Body of pancreas (tissue), 4 donors: ENCODE data around the gene RBMS3. TPM values are rescaled to one million over a fixed set of nuclear protein-coding genes. Genes with fewer than 3 reads are reported as not detected.

Experiments
- ATAC-seq: fragments of 150-250 bp; one replicate; pipeline ENCODE4 v1.9.1; 2016
- DNase-seq, 4 donors: peaks; one replicate each; pipeline ENCODE4 v3.0.0-alpha.2; 2019
- H3K27ac ChIP-seq, 4 donors: fragments of 200-600 bp; sonication (generic); 1 replicate in 3 of 4; 2 replicates in 1 of 4; pipeline versions ENCODE4 v1.5.1 to v1.6.1; 2016 to 2019; ENCODE audit warnings: mild to moderate bottlenecking in 1 of 4, mixed read lengths in 1 of 4, moderate library complexity in 1 of 4
- H3K27me3 ChIP-seq, 2 donors: fragments of 200-600 bp; sonication (generic); one replicate each; pipeline ENCODE4 v1.6.0; 2016; ENCODE audit warnings: mild to moderate bottlenecking in 1 of 2
- H3K36me3 ChIP-seq, 2 donors: fragments of 200-600 bp; sonication (generic); replicated peaks in 1 of 2; 2 replicates each; pipeline ENCODE4 v1.5.1; 2016; ENCODE audit warnings: low read depth in 2 of 2; ENCODE audit not compliant: insufficient read depth in 1 of 2
- H3K4me1 ChIP-seq: fragments of 200-600 bp; sonication (generic); one replicate; pipeline ENCODE4 v1.6.0; 2016
- H3K4me3 ChIP-seq, 2 donors: fragments of 200-600 bp; sonication (generic); 1 replicate in 1 of 2; 2 replicates in 1 of 2; pipeline ENCODE4 v1.5.1; 2016 to 2019
- H3K9me3 ChIP-seq, 3 donors: fragments of 200-600 bp; sonication (generic); 1 replicate in 2 of 3; 2 replicates in 1 of 3; pipeline ENCODE4 v1.5.1; 2016
- POLR2A ChIP-seq, 3 donors: fragments of 450-650 bp; IDR thresholded peaks; one replicate each; pipeline ENCODE4 v1.6.1; 2016; ENCODE audit warnings: antibody characterized with exemption in 3 of 3, mild to moderate bottlenecking in 2 of 3
- WGBS, 2 donors: methylation state at CpG; one replicate each; pipeline ENCODE4 v1.1.5; 2017; 5-methylcytosine and 5-hydroxymethylcytosine counted together
- intact Hi-C: fragments of 100-400 bp; cut with DNase I; formaldehyde crosslinking; loops from one replicate; pipeline ENCODE4 v1.15.1; 2023
- total RNA-seq, 2 donors: library from RNA; depleted of rRNA; stranded (reverse); fragments of >200 nt; gene quantifications; one replicate each; pipeline ENCODE4 v1.1.0, GENCODE V29; 2016
- TF ChIP-seq, protein P1 (sequence below), 7 experiments: fragments of 450-650 bp in 4 of 7; fragments of 200-600 bp in 3 of 7; sonication (generic) in 3 of 7; IDR thresholded peaks; one replicate each; pipeline ENCODE4 v1.5.1; 2016 to 2019; ENCODE audit warnings: antibody characterized with exemption in 7 of 7

The RBMS3 gene
- total RNA-seq, 2 donors from 2014 or later, result 17.4 to 29.7 TPM

DNA sequence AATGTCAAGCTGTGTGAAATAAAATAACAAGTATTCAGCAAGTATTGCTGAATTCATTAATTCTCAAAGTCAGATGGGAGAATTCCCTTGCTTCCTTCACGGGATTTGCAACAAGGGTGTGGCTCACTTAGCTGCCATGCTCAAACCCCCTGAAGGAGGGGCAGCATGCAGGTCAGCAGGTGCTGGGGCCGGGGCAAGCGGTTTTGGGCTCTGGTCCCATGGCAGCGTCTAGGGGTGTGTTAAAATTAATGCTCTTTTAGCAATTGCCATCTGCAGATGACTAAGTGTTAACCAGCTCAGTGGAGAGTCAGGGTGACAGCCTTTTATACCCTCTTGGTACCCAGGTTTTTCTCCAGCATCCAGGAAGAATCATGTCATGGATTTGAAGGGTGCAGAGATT, 40.0 kb upstream of the RBMS3 start:
- H3K4me3 ChIP-seq, result no peak overlapping the region
- WGBS, 2 donors, result 83 to 85% methylated on average over 4 of the region's 4 CpGs
- intact Hi-C loops, result no loop called here
- H3K9me3 ChIP-seq, result no peaks in the 10 kb centered on the region
- DNase-seq (no peak), ATAC-seq (no peak)
- no peak overlapping the region for H3K27ac ChIP-seq
- no peaks in the 10 kb centered on the region for H3K36me3 ChIP-seq
- H3K4me1 ChIP-seq, result no peaks in the 10 kb centered on the region
- TF ChIP-seq, protein P1, sequence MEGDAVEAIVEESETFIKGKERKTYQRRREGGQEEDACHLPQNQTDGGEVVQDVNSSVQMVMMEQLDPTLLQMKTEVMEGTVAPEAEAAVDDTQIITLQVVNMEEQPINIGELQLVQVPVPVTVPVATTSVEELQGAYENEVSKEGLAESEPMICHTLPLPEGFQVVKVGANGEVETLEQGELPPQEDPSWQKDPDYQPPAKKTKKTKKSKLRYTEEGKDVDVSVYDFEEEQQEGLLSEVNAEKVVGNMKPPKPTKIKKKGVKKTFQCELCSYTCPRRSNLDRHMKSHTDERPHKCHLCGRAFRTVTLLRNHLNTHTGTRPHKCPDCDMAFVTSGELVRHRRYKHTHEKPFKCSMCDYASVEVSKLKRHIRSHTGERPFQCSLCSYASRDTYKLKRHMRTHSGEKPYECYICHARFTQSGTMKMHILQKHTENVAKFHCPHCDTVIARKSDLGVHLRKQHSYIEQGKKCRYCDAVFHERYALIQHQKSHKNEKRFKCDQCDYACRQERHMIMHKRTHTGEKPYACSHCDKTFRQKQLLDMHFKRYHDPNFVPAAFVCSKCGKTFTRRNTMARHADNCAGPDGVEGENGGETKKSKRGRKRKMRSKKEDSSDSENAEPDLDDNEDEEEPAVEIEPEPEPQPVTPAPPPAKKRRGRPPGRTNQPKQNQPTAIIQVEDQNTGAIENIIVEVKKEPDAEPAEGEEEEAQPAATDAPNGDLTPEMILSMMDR (IDR thresholded peaks at IDR 0.05), result no peak
- no peak for TF ChIP-seq POLR2A (IDR thresholded peaks at IDR 0.05)
- no peaks in the 10 kb centered on the region for H3K27me3 ChIP-seq

DNA sequence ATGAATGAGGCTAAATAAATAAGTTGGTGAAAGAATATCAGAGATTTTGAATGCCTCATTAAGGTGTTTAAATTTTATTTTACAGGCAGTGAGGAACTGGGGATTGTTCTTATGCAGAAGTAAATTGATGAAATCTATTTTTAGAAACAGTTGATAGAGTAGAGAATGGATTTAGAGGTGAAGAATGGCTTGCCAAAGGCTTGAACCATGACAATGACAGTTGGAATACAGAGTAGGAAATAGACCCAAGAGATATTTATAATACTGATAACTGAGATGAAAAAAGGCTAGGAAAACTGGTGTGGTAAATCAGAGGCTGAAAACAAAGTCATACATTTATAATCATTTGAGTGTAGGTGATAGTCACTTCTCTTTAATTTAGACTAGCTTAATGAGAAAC, 39.0 kb upstream of the RBMS3 start:
- Histone ChIP-seq H3K4me1 (no peaks in the 10 kb centered on the region), H3K36me3 (no peaks in the 10 kb centered on the region), H3K27me3 (no peaks in the 10 kb centered on the region), H3K9me3 (no peaks in the 10 kb centered on the region), H3K27ac (no peak overlapping the region), H3K4me3 (no peak overlapping the region)
- DNase-seq (no peak), ATAC-seq (no peak)
- intact Hi-C loops, result no loop called here
- TF ChIP-seq, protein P1 (IDR thresholded peaks at IDR 0.05), result no peak
- no peak for TF ChIP-seq POLR2A (IDR thresholded peaks at IDR 0.05)

DNA sequence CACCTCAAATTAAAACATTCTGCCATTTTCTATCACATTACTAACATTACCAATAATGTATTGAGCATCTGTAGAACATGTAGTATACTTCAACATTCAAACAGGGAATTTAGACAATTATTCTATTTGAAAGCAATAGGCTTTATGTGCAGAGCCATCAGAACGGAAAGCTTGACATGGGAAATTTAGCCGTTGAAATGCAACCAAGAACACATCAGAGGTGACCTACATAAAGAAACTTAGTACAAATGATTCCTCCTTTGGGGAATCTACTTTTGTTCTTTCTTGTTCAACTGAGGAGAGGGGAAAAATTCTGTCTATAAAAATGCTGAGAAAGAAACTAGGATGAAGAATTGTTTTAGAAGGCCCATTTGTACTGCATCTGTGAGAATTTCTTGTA, 38.6 kb upstream of the RBMS3 start:
- DNase-seq (no peak), ATAC-seq (no peak)
- Histone ChIP-seq H3K27me3 (no peaks in the 10 kb centered on the region), H3K36me3 (no peaks in the 10 kb centered on the region), H3K4me3 (no peak overlapping the region), H3K9me3 (no peaks in the 10 kb centered on the region), H3K4me1 (no peaks in the 10 kb centered on the region), H3K27ac (no peak overlapping the region)
- TF ChIP-seq POLR2A (IDR thresholded peaks at IDR 0.05), result no peak
- intact Hi-C loops, result no loop called here
- WGBS, 2 donors, result 56 to 72% methylated on average over 2 of the region's 2 CpGs

DNA sequence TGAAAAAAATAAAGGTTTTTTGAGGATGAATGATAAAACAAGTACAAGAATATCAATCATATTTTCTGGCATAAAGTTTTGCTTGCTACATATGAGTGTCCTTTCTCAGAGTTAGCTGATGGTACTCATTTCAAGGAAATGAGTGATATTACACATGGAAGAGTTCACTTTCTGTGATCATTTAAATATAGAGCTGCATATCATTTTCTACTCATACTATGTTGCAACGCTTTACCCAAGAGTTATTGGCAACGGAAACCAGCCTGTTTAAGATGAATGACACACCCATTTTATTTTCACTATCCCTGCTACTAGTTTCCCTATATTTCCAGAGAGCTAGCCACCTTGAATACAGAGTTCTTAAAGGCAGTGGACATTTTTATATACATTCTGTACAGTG, 35.4 kb upstream of the RBMS3 start:
- intact Hi-C loops, result no loop called here
- TF ChIP-seq POLR2A (IDR thresholded peaks at IDR 0.05), result no peak
- TF ChIP-seq, protein P1 (IDR thresholded peaks at IDR 0.05), result no peak
- Histone ChIP-seq H3K27ac (no peak overlapping the region), H3K9me3 (no peaks in the 10 kb centered on the region), H3K4me3 (no peak overlapping the region), H3K36me3 (no peaks in the 10 kb centered on the region), H3K27me3 (no peaks in the 10 kb centered on the region), H3K4me1 (no peaks in the 10 kb centered on the region)
- ATAC-seq, result no peak
- WGBS, 2 donors, result 79 to 89% methylated on average over 2 of the region's 2 CpGs
- no peak for DNase-seq

DNA sequence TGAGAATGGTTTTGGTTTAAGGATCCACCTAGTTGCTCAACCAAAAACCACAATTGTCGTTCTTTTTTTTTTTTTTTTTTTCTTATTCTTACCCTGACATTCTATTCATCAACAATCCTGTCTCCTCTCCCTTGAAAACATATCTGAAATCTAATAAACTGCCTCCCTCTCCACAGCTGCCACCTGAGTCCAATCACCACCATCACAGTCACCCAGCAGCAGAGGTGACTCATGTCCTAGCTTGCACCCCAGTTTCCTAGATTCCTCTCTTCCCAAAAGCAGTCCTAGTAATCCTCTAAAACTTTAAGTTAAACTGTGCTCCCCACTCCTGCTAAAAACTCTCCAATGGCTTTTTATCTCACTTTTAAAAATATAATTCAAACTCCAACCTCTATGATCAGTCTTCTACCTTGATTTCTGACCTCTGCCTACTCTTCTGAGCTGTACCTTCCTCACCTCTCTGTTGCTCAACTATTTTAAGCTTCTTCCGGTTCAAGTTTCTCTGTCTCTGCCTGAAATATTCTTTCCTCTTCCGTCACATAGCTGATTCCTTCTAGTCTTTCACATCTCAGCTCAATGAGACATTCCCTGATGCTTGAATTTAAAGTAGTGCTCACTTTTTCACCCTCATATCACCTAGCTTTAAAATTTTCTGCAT, 33.7 kb upstream of the RBMS3 start:
- ATAC-seq, result no peak
- no peak for TF ChIP-seq POLR2A (IDR thresholded peaks at IDR 0.05)
- TF ChIP-seq, protein P1 (IDR thresholded peaks at IDR 0.05), result no peak
- Histone ChIP-seq H3K4me3 (no peak overlapping the region), H3K9me3 (no peaks in the 10 kb centered on the region), H3K36me3 (no peaks in the 10 kb centered on the region), H3K27ac (no peak overlapping the region), H3K27me3 (no peaks in the 10 kb centered on the region), H3K4me1 (no peaks in the 10 kb centered on the region)
- 55 to 73% methylated on average over 3 of the region's 3 CpGs for WGBS, 2 donors
- intact Hi-C loops, result no loop called here
- no peak for DNase-seq
